ENCODE measurements around the gene CRB1.
A peak's percentile ranks its signal among the peaks of the same experiment; 100 is the strongest.
"Not testable (repeated sequence)": the region's sequence is repeated elsewhere in the genome, so short reads cannot be mapped to it uniquely, and the experiment has no call there.

Gene CRB1

DNA sequence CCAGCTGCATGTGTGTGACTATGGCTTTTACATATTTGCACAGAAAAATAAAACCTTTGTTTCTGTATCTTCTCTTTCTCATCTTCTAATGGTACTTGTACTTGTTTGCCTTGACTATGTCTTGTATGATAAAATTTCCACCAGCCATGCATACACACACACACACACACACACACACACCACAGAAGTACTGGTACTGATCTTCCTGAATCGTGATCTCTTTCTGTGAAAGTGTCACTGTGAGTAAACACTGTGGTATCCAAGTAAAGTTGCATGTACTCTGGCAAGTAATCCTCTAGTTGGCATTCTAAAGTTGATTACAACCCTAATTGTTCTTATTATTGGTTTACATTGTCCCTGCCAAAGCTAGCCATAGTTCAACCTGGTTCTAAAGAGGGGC is 176.7 kb downstream of the CRB1 start:
- no peak overlapping the region for H3K27ac ChIP-seq
- DNase-seq (ENCODE audit: low read depth, low spot score): peak; percentile 33

GRCh38 chr1:197448121-197448779 is 180.2 kb downstream of the CRB1 start:
- no peak overlapping the region for H3K27ac ChIP-seq
- no peak for DNase-seq (ENCODE audit: low read depth, low spot score)

GRCh38 chr1:197451381-197451780 is 183.3 kb downstream of the CRB1 start:
- no peak for DNase-seq (ENCODE audit: low read depth, low spot score)
- no peak overlapping the region for H3K27ac ChIP-seq

GRCh38 chr1:197453376-197454058 is 185.5 kb downstream of the CRB1 start:
- no peak overlapping the region for H3K27ac ChIP-seq
- no peak for DNase-seq (ENCODE audit: low read depth, low spot score)

DNA sequence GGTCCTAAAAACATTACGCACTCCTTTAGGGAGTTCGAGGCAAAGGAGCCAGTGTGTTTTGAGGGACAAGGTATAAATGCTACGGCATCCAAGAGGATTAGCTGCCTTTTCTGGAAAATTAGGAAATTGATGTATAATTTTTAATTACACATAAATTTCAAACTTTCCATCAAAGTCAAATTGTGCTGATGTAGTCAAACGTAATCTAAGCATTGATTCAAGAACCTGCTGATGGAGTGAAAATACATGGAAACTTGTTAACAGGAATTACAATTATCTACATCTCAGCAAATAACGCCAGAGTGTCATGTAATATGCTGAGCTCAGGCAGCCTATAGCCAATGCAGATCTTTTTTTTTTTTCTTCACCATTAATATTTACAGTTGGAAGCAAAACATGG is 194.5 kb downstream of the CRB1 start:
- H3K27ac ChIP-seq: no peak overlapping the region
- no peak for DNase-seq (ENCODE audit: low read depth, low spot score)

DNA sequence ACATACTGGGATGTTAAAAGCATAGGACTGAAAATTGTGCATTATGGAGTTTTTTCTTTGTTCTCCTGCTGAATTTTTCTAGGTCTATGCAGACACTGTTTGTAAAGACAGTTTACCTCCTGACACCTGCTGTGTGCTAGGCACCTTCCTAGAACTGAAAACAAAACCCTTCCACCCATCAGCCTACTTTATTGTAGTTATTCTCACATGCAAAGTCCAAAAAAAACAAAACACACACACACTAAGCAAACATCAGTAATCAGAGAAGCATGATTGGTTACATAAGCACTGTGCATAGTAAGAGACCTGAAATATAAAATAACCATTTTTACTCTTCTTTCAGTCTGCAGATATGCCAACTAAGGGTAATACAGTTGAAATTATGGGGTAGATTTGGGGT is 195.1 kb downstream of the CRB1 start:
- H3K27ac ChIP-seq: no peak overlapping the region
- DNase-seq (ENCODE audit: low read depth, low spot score): no peak

DNA sequence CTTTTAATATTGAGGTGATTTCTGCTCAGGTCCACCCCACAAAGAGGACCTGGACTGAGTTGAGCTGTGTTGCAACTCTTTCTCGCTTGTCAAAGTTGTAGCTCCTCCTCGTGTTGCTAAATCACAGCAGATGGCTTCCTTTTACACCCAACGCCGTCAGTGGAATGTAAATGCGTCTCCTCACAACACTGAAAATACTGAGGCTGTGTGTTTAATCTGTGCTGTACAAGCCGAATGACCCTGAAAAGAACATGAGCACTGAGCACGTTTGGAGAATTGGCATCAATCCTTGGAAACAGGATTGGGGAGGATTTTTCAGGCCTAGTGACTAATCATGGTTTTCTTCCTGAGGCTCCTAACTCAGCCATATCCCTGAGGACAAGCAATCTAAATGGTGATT is 196.0 kb downstream of the CRB1 start:
- no peak for DNase-seq (ENCODE audit: low read depth, low spot score)
- peak overlapping the region; percentile 17 for H3K27ac ChIP-seq

DNA sequence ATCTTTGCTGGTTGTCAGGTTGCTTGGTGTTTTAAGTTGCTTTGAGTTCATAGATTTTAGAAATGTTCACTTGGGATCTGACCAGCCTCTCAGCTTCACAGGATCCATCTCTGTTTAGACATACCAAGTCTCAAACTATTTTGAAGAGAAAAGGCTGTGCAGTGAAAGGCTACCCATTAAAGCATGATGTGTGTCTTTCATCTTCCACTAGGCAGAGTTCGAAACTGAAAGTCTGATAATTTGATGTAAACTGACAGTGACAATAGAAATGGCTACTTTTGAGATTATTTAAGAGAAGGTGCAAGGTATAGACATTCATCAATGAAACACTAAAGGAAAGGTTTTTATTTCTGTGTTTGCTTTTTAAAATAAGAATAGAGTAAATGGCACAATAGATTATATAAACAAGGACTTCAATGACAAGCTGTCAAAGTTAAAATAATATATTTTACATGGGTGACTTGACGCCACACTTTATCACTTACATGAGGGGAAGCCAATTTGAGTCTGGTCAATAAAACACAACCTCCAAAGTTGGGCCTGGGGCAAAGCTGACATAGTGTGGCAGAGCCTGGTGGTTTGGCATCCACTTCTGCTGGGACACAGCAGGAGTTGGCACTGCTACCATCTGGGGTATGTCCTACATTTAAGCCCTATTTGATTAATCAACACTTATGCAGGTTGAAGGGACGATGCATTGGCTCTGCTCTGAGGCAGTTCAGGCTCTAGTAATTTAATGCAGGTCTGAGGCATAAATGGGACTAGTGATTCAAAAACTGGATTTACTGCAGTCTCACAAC is 197.7 kb downstream of the CRB1 start:
- no peak for DNase-seq (ENCODE audit: low read depth, low spot score)
- no peak overlapping the region for H3K27ac ChIP-seq

DNA sequence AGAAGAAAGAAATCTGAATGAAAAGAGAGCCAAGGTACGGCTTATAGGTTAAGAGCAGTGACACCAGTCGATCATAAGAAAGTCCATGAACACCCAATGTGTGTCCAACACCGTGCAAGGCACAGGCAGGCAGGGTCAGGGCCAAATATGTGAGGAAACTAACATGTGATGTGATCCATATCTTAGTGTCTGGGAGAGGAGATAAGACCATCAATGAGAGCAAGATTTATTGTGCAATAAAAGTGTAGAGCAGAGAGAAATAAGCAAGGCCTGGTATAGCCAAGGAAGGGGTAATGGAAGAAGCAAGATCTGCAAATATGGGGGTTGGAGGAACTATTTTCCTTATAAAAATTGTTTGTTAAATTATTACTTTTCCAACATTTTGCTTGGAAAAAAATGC is 198.8 kb downstream of the CRB1 start:
- no peak for DNase-seq (ENCODE audit: low read depth, low spot score)
- no peak overlapping the region for H3K27ac ChIP-seq

DNA sequence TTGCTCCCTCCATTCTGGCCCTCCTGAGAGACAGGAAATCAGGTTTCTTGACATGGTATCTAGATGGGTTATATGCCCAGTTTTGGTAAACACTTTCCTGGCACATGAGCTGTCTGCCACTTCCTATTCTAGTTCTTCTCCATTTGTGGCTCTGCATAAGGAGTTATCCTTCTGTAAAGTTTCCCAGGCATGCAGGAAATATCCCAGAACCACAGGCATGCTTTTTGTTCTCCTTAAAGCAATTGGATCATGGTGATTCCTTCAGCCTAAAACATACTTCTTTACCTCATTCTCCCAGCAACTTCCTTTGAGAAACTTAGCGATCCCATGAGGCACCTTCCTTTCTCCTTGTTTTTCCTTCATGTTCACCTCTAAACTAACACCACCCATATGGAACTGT is 199.8 kb downstream of the CRB1 start:
- no peak overlapping the region for H3K27ac ChIP-seq
- DNase-seq (ENCODE audit: low read depth, low spot score): no peak

GRCh38 chr1:197468543-197469175 is 200.6 kb downstream of the CRB1 start:
- no peak overlapping the region for H3K27ac ChIP-seq
- no peak for DNase-seq (ENCODE audit: low read depth, low spot score)

- no peak for DNase-seq (ENCODE audit: low read depth, low spot score)
- no peak overlapping the region for H3K27ac ChIP-seq
These were observed 201.7 kb downstream of the CRB1 start for GRCh38 chr1:197469620-197470210.

GRCh38 chr1:197470330-197470729 is 202.3 kb downstream of the CRB1 start:
- no peak for DNase-seq (ENCODE audit: low read depth, low spot score)
- H3K27ac ChIP-seq: no peak overlapping the region

GRCh38 chr1:197471248-197471985 is 203.4 kb downstream of the CRB1 start:
- no peak overlapping the region for H3K27ac ChIP-seq
- DNase-seq (ENCODE audit: low read depth, low spot score): no peak

- DNase-seq (ENCODE audit: low read depth, low spot score): no peak
- H3K27ac ChIP-seq: no peak overlapping the region
These were observed 204.1 kb downstream of the CRB1 start for GRCh38 chr1:197472141-197472540.

DNA sequence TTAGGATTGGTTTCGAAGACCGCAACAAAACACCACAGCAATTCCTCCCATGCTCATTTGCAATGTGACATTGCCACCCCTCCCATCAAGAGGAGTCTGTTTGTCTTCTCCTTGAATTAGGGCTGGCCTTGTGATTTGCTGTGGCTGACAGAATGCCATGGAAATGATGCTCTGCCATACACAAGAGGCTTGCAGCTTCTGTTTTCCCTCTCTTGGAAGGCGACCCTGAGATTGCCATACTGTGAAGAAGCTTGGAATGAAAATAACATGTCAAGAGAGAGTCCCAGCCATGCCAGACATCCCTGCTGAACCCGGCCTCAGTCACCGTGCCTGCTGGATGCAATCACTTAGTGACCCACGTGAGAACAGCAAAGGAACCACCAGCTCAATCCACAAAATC is 212.4 kb downstream of the CRB1 start:
- H3K27ac ChIP-seq: no peak overlapping the region
- DNase-seq (ENCODE audit: low read depth, low spot score): no peak

DNA sequence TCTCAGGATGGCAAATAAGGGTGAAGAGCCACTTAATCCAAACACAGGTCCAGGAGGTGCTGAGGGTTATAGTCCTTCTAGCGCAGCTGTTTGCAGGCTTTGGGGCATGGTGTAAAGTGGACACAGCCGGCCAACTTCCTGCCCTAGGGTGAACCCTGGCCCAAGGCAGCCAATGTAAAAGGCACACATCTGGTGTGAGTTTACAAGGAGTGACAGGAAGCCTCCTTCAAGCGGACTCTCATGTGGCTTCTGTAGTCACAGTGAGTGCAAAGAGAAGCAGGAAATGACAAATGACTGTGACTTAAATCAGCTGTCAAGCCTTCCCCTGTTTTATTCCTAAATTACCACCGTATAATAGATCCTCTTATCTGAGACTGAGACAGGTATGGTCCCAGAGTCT is 213.0 kb downstream of the CRB1 start:
- DNase-seq (ENCODE audit: low read depth, low spot score): no peak
- no peak overlapping the region for H3K27ac ChIP-seq

DNA sequence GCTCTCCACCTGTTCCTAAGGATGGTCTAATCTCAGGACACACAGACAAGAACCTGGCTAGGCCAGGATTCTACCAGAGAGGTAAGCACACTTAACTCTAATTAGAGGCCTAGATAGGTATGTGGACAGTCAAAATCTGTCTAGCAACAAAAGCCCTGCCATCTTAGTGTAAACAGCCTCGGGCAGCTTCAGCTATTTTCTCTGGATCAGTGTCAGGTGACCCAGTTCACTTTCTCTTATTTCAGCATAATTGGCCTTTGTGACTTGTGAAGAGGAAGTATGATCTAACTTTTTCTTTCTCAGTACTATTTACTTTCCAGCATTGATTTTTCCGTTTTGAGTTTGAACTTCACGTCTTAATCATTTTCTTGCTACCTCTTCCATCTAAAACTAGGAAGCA is 217.7 kb downstream of the CRB1 start:
- H3K27ac ChIP-seq: no peak overlapping the region
- DNase-seq (ENCODE audit: low read depth, low spot score): no peak

- DNase-seq (ENCODE audit: low read depth, low spot score): no peak
- H3K27ac ChIP-seq: no peak overlapping the region
These were observed 218.9 kb downstream of the CRB1 start for GRCh38 chr1:197486946-197487345.

- not testable (repeated sequence) for H3K27ac ChIP-seq; DNase-seq (ENCODE audit: low read depth, low spot score)
These were observed 223.5 kb downstream of the CRB1 start for GRCh38 chr1:197491505-197491904.

All from epithelial cell of prostate (primary cell).